Measurements from ENCODE around the gene VKORC1L1.
"Not testable (repeated sequence)": the region's sequence is repeated elsewhere in the genome, so short reads cannot be mapped to it uniquely, and the experiment has no call there.

VKORC1L1 gene

DNA sequence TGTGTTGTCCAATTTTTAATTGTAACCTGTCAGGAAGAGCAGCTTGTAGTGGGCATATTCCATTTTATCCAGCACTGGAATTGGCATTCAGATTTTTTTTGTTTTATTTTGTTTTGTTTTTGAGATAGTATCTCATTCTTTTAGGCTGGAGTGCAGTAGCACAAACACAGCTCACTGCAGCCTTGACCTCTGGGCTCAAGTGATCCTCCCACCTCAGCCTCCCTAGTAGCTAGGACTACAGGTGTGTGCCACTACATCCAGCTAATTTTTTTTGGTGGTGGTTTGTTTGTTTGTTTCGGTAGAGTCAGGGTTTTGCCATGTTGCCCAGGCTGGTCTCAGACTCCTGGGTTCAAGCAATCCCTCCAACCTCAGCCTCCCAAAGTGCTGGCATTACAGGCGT, 64.4 kb downstream of the VKORC1L1 start:
- Histone ChIP-seq H3K9me3 (ENCODE audit: insufficient read depth, low read length) (no peaks in the 10 kb centered on the region), H3K9ac (ENCODE audit: insufficient read length, low read depth) (no peak overlapping the region), H3K4me1 (ENCODE audit: insufficient read depth, insufficient read length) (no peaks in the 10 kb centered on the region), H3K4me3 (ENCODE audit: insufficient read length, low read depth) (no peak overlapping the region), H3K36me3 (ENCODE audit: insufficient read depth, insufficient read length, low read length) (peaks cover 25% of the 10 kb centered on the region), H3K27me3 (ENCODE audit: insufficient read depth, insufficient read length) (no peaks in the 10 kb centered on the region)
- TF ChIP-seq ZNF274 (IDR thresholded peaks at IDR 0.05; ENCODE audit: low read depth, low read length) (no peak), YY1 (IDR thresholded peaks at IDR 0.05; ENCODE audit: insufficient read depth, insufficient read length) (no peak), SUZ12 (IDR thresholded peaks at IDR 0.05; ENCODE audit: extremely low read depth, insufficient read depth, insufficient read length) (no peak)
- no peak for DNase-seq (ENCODE audit: low read depth, low spot score)

DNA sequence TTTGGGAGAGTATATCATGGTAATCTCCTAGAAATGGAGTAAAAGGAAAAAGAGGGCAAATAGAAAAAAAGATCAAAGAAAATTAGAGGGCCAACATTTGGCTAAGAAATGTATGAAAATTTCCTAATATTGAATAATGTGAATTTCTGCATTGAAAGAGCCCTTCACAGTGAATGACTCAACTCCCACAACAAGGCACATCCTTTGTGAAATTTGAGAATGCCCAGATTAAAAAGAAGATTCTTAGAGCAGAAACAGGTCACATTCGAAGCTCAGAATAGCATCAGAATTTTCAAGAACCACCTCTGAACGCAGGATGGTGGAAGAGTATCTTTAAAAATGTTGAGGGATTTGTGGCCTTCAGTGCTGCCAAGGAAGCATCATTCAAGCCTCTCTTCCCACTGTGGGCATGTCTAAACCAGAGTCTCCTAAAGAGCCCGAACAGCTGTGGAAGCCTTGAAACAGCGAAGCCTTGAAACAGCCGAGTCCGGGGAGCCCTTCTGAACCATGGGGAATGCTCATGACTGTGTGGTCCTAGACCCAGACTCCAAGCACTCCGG, 65.5 kb downstream of the VKORC1L1 start:
- H3K36me3 ChIP-seq (ENCODE audit: insufficient read depth, insufficient read length, low read length) = peaks cover 25% of the 10 kb centered on the region
- TF ChIP-seq SUZ12 (IDR thresholded peaks at IDR 0.05; ENCODE audit: extremely low read depth, insufficient read depth, insufficient read length) = no peak
- TF ChIP-seq YY1 (IDR thresholded peaks at IDR 0.05; ENCODE audit: insufficient read depth, insufficient read length) = no peak
- TF ChIP-seq ZNF274 (IDR thresholded peaks at IDR 0.05; ENCODE audit: low read depth, low read length) = no peak
- H3K9me3 ChIP-seq (ENCODE audit: insufficient read depth, low read length) = no peaks in the 10 kb centered on the region
- no peak overlapping the region for H3K9ac ChIP-seq (ENCODE audit: insufficient read length, low read depth)
- no peak for DNase-seq (ENCODE audit: low read depth, low spot score)
- no peak overlapping the region for H3K4me3 ChIP-seq (ENCODE audit: insufficient read length, low read depth)
- H3K27me3 ChIP-seq (ENCODE audit: insufficient read depth, insufficient read length) = no peaks in the 10 kb centered on the region
- no peaks in the 10 kb centered on the region for H3K4me1 ChIP-seq (ENCODE audit: insufficient read depth, insufficient read length)

GRCh38 chr7:65945787-65946186, 72.9 kb downstream of the VKORC1L1 start:
- H3K9ac ChIP-seq (ENCODE audit: insufficient read length, low read depth); H3K36me3 ChIP-seq (ENCODE audit: insufficient read depth, insufficient read length, low read length); H3K4me1 ChIP-seq (ENCODE audit: insufficient read depth, insufficient read length); DNase-seq (ENCODE audit: low read depth, low spot score); H3K27me3 ChIP-seq (ENCODE audit: insufficient read depth, insufficient read length); H3K9me3 ChIP-seq (ENCODE audit: insufficient read depth, low read length); H3K4me3 ChIP-seq (ENCODE audit: insufficient read length, low read depth): not testable (repeated sequence)

GRCh38 chr7:65946904-65947303, 74.0 kb downstream of the VKORC1L1 start:
- H3K9ac ChIP-seq (ENCODE audit: insufficient read length, low read depth) = no peak overlapping the region
- H3K36me3 ChIP-seq (ENCODE audit: insufficient read depth, insufficient read length, low read length) = peaks cover under 1% of the 10 kb centered on the region
- H3K4me3 ChIP-seq (ENCODE audit: insufficient read length, low read depth) = no peak overlapping the region
- no peak for DNase-seq (ENCODE audit: low read depth, low spot score)
- H3K9me3 ChIP-seq (ENCODE audit: insufficient read depth, low read length) = no peaks in the 10 kb centered on the region
- no peaks in the 10 kb centered on the region for H3K4me1 ChIP-seq (ENCODE audit: insufficient read depth, insufficient read length)
- H3K27me3 ChIP-seq (ENCODE audit: insufficient read depth, insufficient read length) = no peaks in the 10 kb centered on the region
- TF ChIP-seq ZNF274 (IDR thresholded peaks at IDR 0.05; ENCODE audit: low read depth, low read length) = no peak
- no peak for TF ChIP-seq SUZ12 (IDR thresholded peaks at IDR 0.05; ENCODE audit: extremely low read depth, insufficient read depth, insufficient read length)
- TF ChIP-seq YY1 (IDR thresholded peaks at IDR 0.05; ENCODE audit: insufficient read depth, insufficient read length) = no peak

- TF ChIP-seq ZNF274 (IDR thresholded peaks at IDR 0.05; ENCODE audit: low read depth, low read length) = no peak
- TF ChIP-seq YY1 (IDR thresholded peaks at IDR 0.05; ENCODE audit: insufficient read depth, insufficient read length) = no peak
- no peak for TF ChIP-seq SUZ12 (IDR thresholded peaks at IDR 0.05; ENCODE audit: extremely low read depth, insufficient read depth, insufficient read length)
- Histone ChIP-seq H3K4me1 (ENCODE audit: insufficient read depth, insufficient read length) (no peaks in the 10 kb centered on the region), H3K9ac (ENCODE audit: insufficient read length, low read depth) (no peak overlapping the region), H3K27me3 (ENCODE audit: insufficient read depth, insufficient read length) (no peaks in the 10 kb centered on the region), H3K9me3 (ENCODE audit: insufficient read depth, low read length) (no peaks in the 10 kb centered on the region), H3K36me3 (ENCODE audit: insufficient read depth, insufficient read length, low read length) (peaks cover 37% of the 10 kb centered on the region), H3K4me3 (ENCODE audit: insufficient read length, low read depth) (no peak overlapping the region)
- DNase-seq (ENCODE audit: low read depth, low spot score) = no peak
Measured at GRCh38 chr7:65951837-65952578, 79.1 kb downstream of the VKORC1L1 start.

DNA sequence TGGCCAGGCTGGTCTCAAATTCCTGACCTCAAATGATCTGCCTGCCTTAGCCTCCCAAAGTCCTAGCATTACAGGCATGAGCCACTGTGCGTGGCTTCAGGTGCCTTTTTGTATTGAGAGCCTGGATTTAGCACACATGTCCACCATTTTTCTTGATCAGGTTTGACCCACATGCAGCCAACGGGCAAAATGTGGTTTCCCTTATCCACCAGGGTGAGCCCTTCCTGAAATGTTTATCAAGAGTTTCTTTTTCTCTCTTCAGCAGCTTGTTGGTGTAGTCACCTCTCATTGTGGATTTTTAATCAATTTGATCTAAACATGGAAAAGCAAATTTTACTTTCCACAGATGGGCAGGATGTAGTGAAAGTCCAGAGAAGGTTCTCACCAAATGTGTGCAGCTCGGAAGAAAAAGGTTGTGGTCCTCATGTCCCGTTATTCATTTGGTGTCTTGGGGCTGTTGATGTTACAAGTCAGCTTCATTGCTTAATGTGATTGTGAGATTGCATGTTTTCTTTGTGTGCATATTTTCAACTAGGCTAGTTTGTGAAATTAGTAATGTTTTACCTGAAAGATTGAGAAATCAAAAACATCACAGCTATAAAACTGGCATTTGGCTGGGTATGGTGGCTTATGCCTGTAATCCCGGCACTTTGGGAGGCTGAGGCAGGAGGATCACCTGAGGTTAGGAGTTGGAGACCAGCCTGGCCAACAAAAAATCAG, 80.3 kb downstream of the VKORC1L1 start:
- Histone ChIP-seq H3K36me3 (ENCODE audit: insufficient read depth, insufficient read length, low read length) (peaks cover 45% of the 10 kb centered on the region), H3K9me3 (ENCODE audit: insufficient read depth, low read length) (no peaks in the 10 kb centered on the region), H3K4me1 (ENCODE audit: insufficient read depth, insufficient read length) (no peaks in the 10 kb centered on the region), H3K4me3 (ENCODE audit: insufficient read length, low read depth) (no peak overlapping the region), H3K27me3 (ENCODE audit: insufficient read depth, insufficient read length) (no peaks in the 10 kb centered on the region), H3K9ac (ENCODE audit: insufficient read length, low read depth) (no peak overlapping the region)
- TF ChIP-seq YY1 (IDR thresholded peaks at IDR 0.05; ENCODE audit: insufficient read depth, insufficient read length) = no peak
- no peak for TF ChIP-seq SUZ12 (IDR thresholded peaks at IDR 0.05; ENCODE audit: extremely low read depth, insufficient read depth, insufficient read length)
- TF ChIP-seq ZNF274 (IDR thresholded peaks at IDR 0.05; ENCODE audit: low read depth, low read length) = no peak
- DNase-seq (ENCODE audit: low read depth, low spot score) = no peak

- no peaks in the 10 kb centered on the region for H3K27me3 ChIP-seq (ENCODE audit: insufficient read depth, insufficient read length)
- H3K9ac ChIP-seq (ENCODE audit: insufficient read length, low read depth) = no peak overlapping the region
- TF ChIP-seq YY1 (IDR thresholded peaks at IDR 0.05; ENCODE audit: insufficient read depth, insufficient read length) (no peak), ZNF274 (IDR thresholded peaks at IDR 0.05; ENCODE audit: low read depth, low read length) (no peak), SUZ12 (IDR thresholded peaks at IDR 0.05; ENCODE audit: extremely low read depth, insufficient read depth, insufficient read length) (no peak)
- no peak for DNase-seq (ENCODE audit: low read depth, low spot score)
- H3K9me3 ChIP-seq (ENCODE audit: insufficient read depth, low read length) = no peaks in the 10 kb centered on the region
- no peak overlapping the region for H3K4me3 ChIP-seq (ENCODE audit: insufficient read length, low read depth)
- peaks cover 52% of the 10 kb centered on the region for H3K36me3 ChIP-seq (ENCODE audit: insufficient read depth, insufficient read length, low read length)
- no peaks in the 10 kb centered on the region for H3K4me1 ChIP-seq (ENCODE audit: insufficient read depth, insufficient read length)
Measured at GRCh38 chr7:65953890-65954450, 81.1 kb downstream of the VKORC1L1 start.
